Activated CD4-positive, alpha-beta memory T cell treated with anti-CD3 and anti-CD28 coated beads for 36 hours (primary cell): Measurements from ENCODE around the gene CD248. TPM values are rescaled to one million over a fixed set of nuclear protein-coding genes. Genes with fewer than 3 reads are reported as not detected.
A peak's percentile ranks its signal among the peaks of the same experiment; 100 is the strongest.
"Not testable (repeated sequence)": the region's sequence is repeated elsewhere in the genome, so short reads cannot be mapped to it uniquely, and the experiment has no call there.

Source experiments
- CTCF ChIA-PET: fragments of 350-600 bp; sonication (Branson Sonifier 250); formaldehyde crosslinking; loops from one replicate; lab custom pipeline; 2021; ENCODE audit warnings: antibody characterized with exemption, inconsistent platforms; lab: Charles Lee
- POLR2A ChIA-PET: fragments of 350-600 bp; sonication (Branson Sonifier 250); formaldehyde crosslinking; loops from one replicate; lab custom pipeline; 2021; ENCODE audit warnings: antibody characterized with exemption; lab: Charles Lee
- DNase-seq: peaks from one replicate; pipeline ENCODE4 v3.0.0-alpha.2; 2020
- H3K27ac Mint-ChIP-seq: one replicate; pipeline ENCODE4 v1.8.0; 2021; ENCODE audit warnings: mixed read lengths
- H3K27me3 Mint-ChIP-seq: one replicate; pipeline ENCODE4 v1.8.0; 2021; ENCODE audit warnings: mixed read lengths
- H3K36me3 Mint-ChIP-seq: one replicate; pipeline ENCODE4 v1.8.0; 2021; ENCODE audit warnings: mixed read lengths
- H3K4me1 Mint-ChIP-seq: one replicate; pipeline ENCODE4 v1.8.0; 2021; ENCODE audit warnings: low read depth, mixed read lengths
- H3K4me3 Mint-ChIP-seq: one replicate; pipeline ENCODE4 v1.8.0; 2021; ENCODE audit warnings: mild to moderate bottlenecking, mixed read lengths
- H3K9me3 Mint-ChIP-seq: one replicate; pipeline ENCODE4 v1.8.0; 2021; ENCODE audit warnings: mixed read lengths
- intact Hi-C: fragments of 100-400 bp; cut with micrococcal nuclease; formaldehyde crosslinking; loops from one replicate; pipeline ENCODE4 v1.15.1; 2023
- total RNA-seq, 2 experiments: library from RNA; stranded (reverse); gene quantifications; one replicate each; pipeline ENCODE4 v1.2.3, GENCODE V29; 2021

Gene CD248
- total RNA-seq, 2 experiments from 2014 or later, result not detected

DNA sequence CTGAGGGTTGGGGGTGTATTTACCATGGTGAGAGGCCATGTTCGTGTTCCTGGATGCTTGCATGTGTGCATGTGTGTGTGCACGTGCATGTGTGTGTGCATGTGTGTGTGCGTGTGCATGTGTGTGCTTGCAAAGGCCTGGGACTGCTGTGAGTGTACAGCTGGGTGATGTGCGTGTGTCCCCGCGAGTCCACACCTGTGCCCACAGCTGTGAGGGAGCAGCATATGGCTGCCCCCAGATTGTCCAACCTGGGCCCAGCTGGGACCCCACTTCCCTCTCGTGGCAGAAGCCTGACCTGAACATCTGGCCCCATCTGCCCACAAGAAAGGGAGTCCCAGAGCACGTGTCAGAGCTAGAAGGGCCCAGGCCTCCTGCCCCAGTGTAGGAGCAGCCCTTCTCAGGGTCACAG, 8.4 kb upstream of the CD248 start:
- CTCF ChIA-PET, result interaction anchor here (2.1 kb wide), 1 partner anchor 14 kb away, joined by 6 read pairs; no protein-coding TSS in a partner anchor
- Mint-ChIP-seq H3K27me3 (no peaks in the 10 kb centered on the region), H3K9me3 (peaks cover 1% of the 10 kb centered on the region), H3K36me3 (no peaks in the 10 kb centered on the region), H3K27ac (no peak overlapping the region), H3K4me3 (no peak overlapping the region), H3K4me1 (peaks cover 27% of the 10 kb centered on the region)
- DNase-seq, result no peak
- intact Hi-C loops, result no loop called here
- POLR2A ChIA-PET, result no interaction called here

DNA sequence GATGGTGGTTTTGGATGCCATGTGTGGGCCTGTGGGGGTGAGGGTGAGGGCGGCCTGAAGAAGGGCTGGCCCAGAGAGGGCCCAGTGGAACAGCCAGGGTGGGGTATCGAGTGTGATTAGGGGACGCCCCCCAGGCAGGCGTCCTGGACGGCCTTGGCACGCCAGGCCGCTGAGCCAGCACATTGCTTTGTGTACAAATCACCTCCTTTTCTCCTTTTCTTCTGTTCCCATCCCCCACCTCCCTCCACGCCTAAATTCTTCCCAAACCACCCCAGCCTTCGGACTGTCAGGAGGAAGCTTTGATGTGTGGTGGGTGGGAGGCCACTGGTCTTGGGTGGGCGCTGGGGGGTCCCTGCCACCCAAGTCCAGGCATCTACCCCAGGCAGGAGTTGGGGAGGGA, 7.8 kb upstream of the CD248 start:
- Mint-ChIP-seq H3K27ac (no peak overlapping the region), H3K4me3 (no peak overlapping the region), H3K36me3 (no peaks in the 10 kb centered on the region), H3K27me3 (no peaks in the 10 kb centered on the region), H3K4me1 (peaks cover 29% of the 10 kb centered on the region), H3K9me3 (peaks cover 6% of the 10 kb centered on the region)
- ChIA-PET CTCF (interaction anchor here (2.1 kb wide), 1 partner anchor 13 kb away, joined by 6 read pairs; no protein-coding TSS in a partner anchor), POLR2A (no interaction called here)
- intact Hi-C loops, result no loop called here
- DNase-seq, result no peak

- H3K36me3 Mint-ChIP-seq, result no peaks in the 10 kb centered on the region
- peaks cover 6% of the 10 kb centered on the region for H3K9me3 Mint-ChIP-seq
- no peak overlapping the region for H3K27ac Mint-ChIP-seq
- peaks cover 35% of the 10 kb centered on the region for H3K4me1 Mint-ChIP-seq
- POLR2A ChIA-PET, result no interaction called here
- no peaks in the 10 kb centered on the region for H3K27me3 Mint-ChIP-seq
- CTCF ChIA-PET, result interaction anchor here (2.1 kb wide), 1 partner anchor 12 kb away, joined by 6 read pairs; no protein-coding TSS in a partner anchor
- intact Hi-C loops, result no loop called here
- DNase-seq, result no peak
- no peak overlapping the region for H3K4me3 Mint-ChIP-seq
Measured at GRCh38 chr11:66323684-66324083, 6.8 kb upstream of the CD248 start.

- no peaks in the 10 kb centered on the region for H3K36me3 Mint-ChIP-seq
- H3K4me1 Mint-ChIP-seq, result peaks cover 35% of the 10 kb centered on the region
- no peak for DNase-seq
- intact Hi-C loops, result no loop called here
- POLR2A ChIA-PET, result no interaction called here
- no peaks in the 10 kb centered on the region for H3K27me3 Mint-ChIP-seq
- H3K27ac Mint-ChIP-seq, result no peak overlapping the region
- CTCF ChIA-PET, result no interaction called here
- H3K4me3 Mint-ChIP-seq, result no peak overlapping the region
- H3K9me3 Mint-ChIP-seq, result peaks cover 6% of the 10 kb centered on the region
Measured at GRCh38 chr11:66322732-66323427, 6.0 kb upstream of the CD248 start.

DNA sequence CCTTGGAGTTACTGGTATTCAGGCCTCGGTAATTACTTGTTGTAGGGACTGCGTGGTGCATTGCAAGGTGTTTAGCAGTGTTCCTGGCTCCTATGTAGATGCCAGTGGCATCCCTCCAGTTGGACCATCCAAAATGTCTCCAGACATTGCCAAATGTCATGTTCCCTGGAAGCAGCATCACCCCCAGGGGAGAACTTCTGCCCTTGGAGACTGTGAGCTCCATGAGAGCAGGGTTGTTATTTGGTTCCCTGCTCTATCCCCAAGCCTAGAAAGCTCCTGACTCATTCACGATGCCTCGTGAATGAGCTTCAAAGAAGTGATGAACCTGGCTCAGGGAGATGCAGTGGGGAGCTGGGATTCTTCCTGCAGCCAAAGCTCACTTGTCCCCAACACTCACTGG, 4.8 kb upstream of the CD248 start:
- CTCF ChIA-PET, result interaction anchor here (0.7 kb wide), 1 partner anchor 13 kb away, joined by 3 read pairs; no protein-coding TSS in a partner anchor
- Mint-ChIP-seq H3K27me3 (no peaks in the 10 kb centered on the region), H3K36me3 (no peaks in the 10 kb centered on the region), H3K27ac (no peak overlapping the region), H3K4me3 (no peak overlapping the region), H3K9me3 (peaks cover 6% of the 10 kb centered on the region), H3K4me1 (peaks cover 32% of the 10 kb centered on the region)
- POLR2A ChIA-PET, result no interaction called here
- intact Hi-C loops, result no loop called here
- DNase-seq, result no peak

DNA sequence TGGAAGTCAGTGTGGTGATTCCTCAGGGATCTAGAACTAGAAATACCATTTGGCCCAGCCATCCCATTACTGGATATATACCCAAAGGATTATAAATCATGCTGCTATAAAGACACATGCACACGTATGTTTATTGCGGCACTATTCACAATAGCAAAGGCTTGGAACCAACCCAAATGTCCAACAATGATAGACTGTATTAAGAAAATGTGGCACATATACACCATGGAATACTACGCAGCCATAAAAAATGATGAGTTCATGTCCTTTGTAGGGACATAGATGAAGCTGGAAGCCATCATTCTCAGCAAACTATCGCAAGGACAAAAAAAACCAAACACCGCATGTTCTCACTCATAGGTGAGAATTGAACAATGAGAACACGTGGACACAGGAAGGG, 3.9 kb upstream of the CD248 start:
- H3K4me3 Mint-ChIP-seq, H3K27me3 Mint-ChIP-seq, DNase-seq, CTCF ChIA-PET, intact Hi-C loops, H3K36me3 Mint-ChIP-seq, POLR2A ChIA-PET, H3K27ac Mint-ChIP-seq, H3K9me3 Mint-ChIP-seq: not testable (repeated sequence)
- H3K4me1 Mint-ChIP-seq, result peaks cover 25% of the 10 kb centered on the region

GRCh38 chr11:66320289-66320688, 3.4 kb upstream of the CD248 start:
- CTCF ChIA-PET, DNase-seq, H3K27ac Mint-ChIP-seq, H3K4me3 Mint-ChIP-seq, H3K27me3 Mint-ChIP-seq, POLR2A ChIA-PET, H3K36me3 Mint-ChIP-seq, H3K9me3 Mint-ChIP-seq, intact Hi-C loops: not testable (repeated sequence)
- peaks cover 23% of the 10 kb centered on the region for H3K4me1 Mint-ChIP-seq

DNA sequence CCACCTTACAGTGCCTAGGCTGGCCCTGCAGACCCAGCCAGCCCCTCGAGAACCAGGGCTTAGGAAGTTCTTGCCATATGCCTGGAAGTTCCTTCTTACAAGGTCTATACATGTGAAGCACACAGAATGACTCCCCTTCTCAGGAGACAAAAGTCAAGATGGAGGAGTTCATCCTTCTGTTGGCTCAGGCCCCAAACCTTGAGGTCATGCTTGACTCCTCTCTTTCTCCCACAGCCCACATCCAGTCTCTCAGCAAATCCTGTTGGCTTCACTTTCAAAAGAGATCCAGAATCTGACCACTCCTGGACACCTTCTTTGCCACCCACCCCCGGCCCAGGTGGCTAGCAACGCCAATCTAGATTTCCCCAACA, 1.7 kb upstream of the CD248 start:
- ChIA-PET POLR2A (no interaction called here), CTCF (interaction anchor here (1.0 kb wide), 1 partner anchor 36 kb away, joined by 4 read pairs; no protein-coding TSS in a partner anchor)
- H3K27me3 Mint-ChIP-seq, result no peaks in the 10 kb centered on the region
- H3K36me3 Mint-ChIP-seq, result no peaks in the 10 kb centered on the region
- H3K4me1 Mint-ChIP-seq, result peaks cover 23% of the 10 kb centered on the region
- no peak for DNase-seq
- no peak overlapping the region for H3K27ac Mint-ChIP-seq
- intact Hi-C loops, result no loop called here
- no peak overlapping the region for H3K4me3 Mint-ChIP-seq
- peaks cover 6% of the 10 kb centered on the region for H3K9me3 Mint-ChIP-seq

DNA sequence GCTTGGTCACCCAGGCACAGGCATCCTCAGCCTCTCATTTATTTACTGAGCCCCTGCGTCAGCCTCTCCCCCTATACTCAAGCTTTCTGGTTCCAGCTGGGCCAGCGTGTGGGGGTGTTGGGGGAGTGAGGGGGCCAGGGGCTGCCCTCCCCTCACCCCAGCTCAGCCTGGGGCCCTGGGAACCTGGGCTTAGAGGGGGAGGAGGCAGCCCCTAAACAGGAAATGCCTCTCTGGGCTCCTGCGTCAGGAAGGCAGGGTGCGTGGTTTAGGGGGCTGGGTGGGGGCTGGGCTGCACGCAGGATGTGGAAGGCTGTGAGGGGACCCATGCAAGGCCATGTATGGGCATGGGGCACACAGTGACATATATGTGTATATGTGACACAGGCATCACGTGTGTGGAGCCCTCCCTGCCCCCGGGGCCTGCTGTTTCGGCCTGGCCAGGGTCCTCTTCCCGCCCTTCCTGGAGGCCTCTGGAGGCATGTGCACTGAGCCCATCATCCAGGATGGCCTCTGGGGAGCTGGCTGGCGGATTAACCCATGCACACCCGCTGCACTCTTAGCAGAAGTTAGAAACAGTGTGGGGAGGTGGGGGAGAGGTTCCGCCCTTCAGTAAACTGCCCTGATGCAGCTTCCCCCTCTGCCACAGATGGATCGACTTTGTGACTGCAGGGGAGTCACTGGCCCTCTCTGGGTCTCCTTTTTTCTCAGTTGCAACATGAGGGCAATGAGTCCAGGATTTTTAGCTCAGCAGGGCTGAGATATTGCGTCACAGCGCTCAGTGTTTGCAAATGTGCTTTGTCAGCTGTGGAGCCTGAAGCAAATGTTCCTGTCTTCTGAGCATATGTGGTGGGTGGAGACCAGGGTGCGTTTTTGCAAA, 1.1 kb upstream of the CD248 start:
- H3K27me3 Mint-ChIP-seq, result no peaks in the 10 kb centered on the region
- peaks cover 23% of the 10 kb centered on the region for H3K4me1 Mint-ChIP-seq
- no peak overlapping the region for H3K27ac Mint-ChIP-seq
- no peak overlapping the region for H3K4me3 Mint-ChIP-seq
- peak; percentile 47 for DNase-seq
- peaks cover 6% of the 10 kb centered on the region for H3K9me3 Mint-ChIP-seq
- ChIA-PET POLR2A (no interaction called here), CTCF (interaction anchor here (1.0 to 1.1 kb wide), 2 partner anchors 36 to 68 kb away, joined by 3 to 4 read pairs; no protein-coding TSS in a partner anchor)
- H3K36me3 Mint-ChIP-seq, result no peaks in the 10 kb centered on the region
- intact Hi-C loops, result no loop called here

- no peak overlapping the region for H3K4me3 Mint-ChIP-seq
- H3K36me3 Mint-ChIP-seq, result no peaks in the 10 kb centered on the region
- no peaks in the 10 kb centered on the region for H3K27me3 Mint-ChIP-seq
Measured at GRCh38 chr11:66317322-66317722, 478 bp upstream of the CD248 start.

DNA sequence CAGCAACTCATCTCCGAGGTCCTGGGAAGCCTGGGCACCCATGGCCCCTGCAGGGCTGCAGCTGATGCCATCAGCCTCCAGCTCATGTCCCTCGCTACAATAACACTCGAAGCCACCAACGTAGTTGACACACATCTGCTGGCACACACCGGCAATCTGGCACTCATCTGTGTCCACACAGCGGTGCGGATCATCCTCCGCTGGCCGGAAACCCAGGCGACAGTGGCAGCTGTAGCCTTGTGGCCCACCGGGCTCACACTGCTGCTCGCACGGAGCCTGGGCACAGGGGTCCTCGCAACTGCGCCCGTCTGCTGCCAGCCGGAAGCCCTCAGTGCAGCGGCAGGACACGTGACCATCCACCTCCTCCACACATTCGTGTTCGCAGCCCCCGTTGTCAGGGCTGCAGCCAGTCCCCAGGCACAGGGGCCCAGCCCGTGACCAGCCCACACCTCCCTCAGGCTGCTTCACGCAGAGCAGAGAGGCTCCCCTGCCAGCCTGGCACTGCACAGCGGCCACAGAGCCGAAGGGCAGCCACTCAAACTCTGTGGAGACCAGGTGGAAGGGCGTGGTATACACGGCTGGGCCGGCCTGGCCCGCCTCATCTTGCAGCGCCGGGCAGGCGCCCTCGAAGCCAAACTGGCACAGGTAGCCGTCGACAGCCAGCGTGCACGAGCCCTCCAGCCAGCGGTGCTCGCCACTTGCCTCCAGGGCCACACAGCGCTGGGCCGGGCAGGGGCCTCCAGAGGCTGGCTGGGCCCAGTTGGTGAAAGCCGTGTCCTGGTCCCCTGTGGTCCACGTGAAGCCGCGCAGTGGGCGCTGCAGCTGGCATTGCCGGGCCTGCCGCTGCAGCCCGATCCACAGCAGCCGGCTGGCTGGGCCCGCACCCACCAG, 678 bp downstream of the CD248 start:
- no peak overlapping the region for H3K4me3 Mint-ChIP-seq
- H3K9me3 Mint-ChIP-seq, result peaks cover 6% of the 10 kb centered on the region
- ChIA-PET CTCF (interaction anchor here (0.7 kb wide), 1 partner anchor 13 kb away, joined by 3 read pairs; no protein-coding TSS in a partner anchor), POLR2A (no interaction called here)
- no peak overlapping the region for H3K27ac Mint-ChIP-seq
- no peaks in the 10 kb centered on the region for H3K36me3 Mint-ChIP-seq
- intact Hi-C loops, result no loop called here
- peaks cover 29% of the 10 kb centered on the region for H3K4me1 Mint-ChIP-seq
- no peak for DNase-seq
- H3K27me3 Mint-ChIP-seq, result no peaks in the 10 kb centered on the region

More at GRCh38 chr11:66317322-66317722, 478 bp upstream of the CD248 start:
- peaks cover 25% of the 10 kb centered on the region for H3K4me1 Mint-ChIP-seq
- H3K27ac Mint-ChIP-seq, result no peak overlapping the region
- CTCF ChIA-PET, result interaction anchor here (1.1 kb wide), 1 partner anchor 69 kb away, joined by 3 read pairs; no protein-coding TSS in a partner anchor
- POLR2A ChIA-PET, result no interaction called here
- H3K9me3 Mint-ChIP-seq, result peaks cover 6% of the 10 kb centered on the region
- intact Hi-C loops, result no loop called here
- DNase-seq, result no peak
